ENCODE data around the gene ZNF837.

The ZNF837 gene

GRCh38 chr19:58355908-58356765, 24.7 kb downstream of the ZNF837 start:
- no peaks in the 10 kb centered on the region for H3K36me3 ChIP-seq (ENCODE audit: control insufficient read depth in 1 of 2, insufficient read depth in 2 of 2, low read length in 2 of 2)
- no peak overlapping the region for H3K14ac ChIP-seq (ENCODE audit: low read length)
- no peak overlapping the region for H3K4ac ChIP-seq (ENCODE audit: low read depth, low read length)
- H3K27ac ChIP-seq (ENCODE audit: low read depth, low read length) = no peak overlapping the region
- H4K91ac ChIP-seq (ENCODE audit: low read depth, low read length) = no peak overlapping the region
- H2AFZ ChIP-seq (ENCODE audit: insufficient read depth, low read length, poor library complexity) = no peak overlapping the region
- no peaks in the 10 kb centered on the region for H3K4me1 ChIP-seq (ENCODE audit: control insufficient read depth in 1 of 2, insufficient read depth in 2 of 2, low read length in 2 of 2)
- H2AK5ac ChIP-seq (ENCODE audit: low read length) = no peak overlapping the region
- H4K12ac ChIP-seq (ENCODE audit: low read depth, low read length) = no peak overlapping the region
- no peak overlapping the region for H3K18ac ChIP-seq (ENCODE audit: low read length)
- no peak overlapping the region for H3K23ac ChIP-seq (ENCODE audit: low read length)
- H2BK5ac ChIP-seq (ENCODE audit: low read depth, low read length, poor library complexity) = no peak overlapping the region
- no peak for DNase-seq
- H3K27me3 ChIP-seq (ENCODE audit: insufficient read depth, low read length) = no peaks in the 10 kb centered on the region
- H3K79me2 ChIP-seq (ENCODE audit: control insufficient read depth, insufficient read depth, low read length, poor library complexity) = no peaks in the 10 kb centered on the region
- H4K8ac ChIP-seq (ENCODE audit: low read depth, low read length) = no peak overlapping the region
- H2BK12ac ChIP-seq (ENCODE audit: low read length) = no peak overlapping the region
- H3K79me1 ChIP-seq (ENCODE audit: low read length) = no peaks in the 10 kb centered on the region
- no peak overlapping the region for H2BK120ac ChIP-seq (ENCODE audit: insufficient read depth, low read length, poor library complexity)
- H3K9ac ChIP-seq (ENCODE audit: low read length) = no peak overlapping the region
- H3K9me3 ChIP-seq (ENCODE audit: insufficient read depth, low read depth, low read length) = peaks cover 2% of the 10 kb centered on the region
- no CpG with 5 or more reads among the region's 94 CpGs for WGBS (ENCODE audit: extremely low coverage, insufficient coverage, insufficient read length)
- no peak overlapping the region for H3K4me2 ChIP-seq (ENCODE audit: low read length)
- no peak overlapping the region for H3K4me3 ChIP-seq (ENCODE audit: low read depth, low read length)

GRCh38 chr19:58355215-58355796, 25.5 kb downstream of the ZNF837 start:
- no peaks in the 10 kb centered on the region for H3K4me1 ChIP-seq (ENCODE audit: control insufficient read depth in 1 of 2, insufficient read depth in 2 of 2, low read length in 2 of 2)
- no peak overlapping the region for H2BK5ac ChIP-seq (ENCODE audit: low read depth, low read length, poor library complexity)
- H2BK120ac ChIP-seq (ENCODE audit: insufficient read depth, low read length, poor library complexity) = no peak overlapping the region
- H3K4me2 ChIP-seq (ENCODE audit: low read length) = no peak overlapping the region
- no peak overlapping the region for H3K9ac ChIP-seq (ENCODE audit: low read length)
- H2AFZ ChIP-seq (ENCODE audit: insufficient read depth, low read length, poor library complexity) = no peak overlapping the region
- no peak overlapping the region for H3K14ac ChIP-seq (ENCODE audit: low read length)
- H3K79me1 ChIP-seq (ENCODE audit: low read length) = no peaks in the 10 kb centered on the region
- H3K27ac ChIP-seq (ENCODE audit: low read depth, low read length) = no peak overlapping the region
- H3K4me3 ChIP-seq (ENCODE audit: low read depth, low read length) = no peak overlapping the region
- H4K91ac ChIP-seq (ENCODE audit: low read depth, low read length) = no peak overlapping the region
- no peak for DNase-seq
- H4K8ac ChIP-seq (ENCODE audit: low read depth, low read length) = no peak overlapping the region
- H3K9me3 ChIP-seq (ENCODE audit: insufficient read depth, low read depth, low read length) = peaks cover 2% of the 10 kb centered on the region
- no peak overlapping the region for H4K12ac ChIP-seq (ENCODE audit: low read depth, low read length)
- H2BK12ac ChIP-seq (ENCODE audit: low read length) = no peak overlapping the region
- no CpG with 5 or more reads among the region's 10 CpGs for WGBS (ENCODE audit: extremely low coverage, insufficient coverage, insufficient read length)
- no peak overlapping the region for H3K23ac ChIP-seq (ENCODE audit: low read length)
- no peaks in the 10 kb centered on the region for H3K79me2 ChIP-seq (ENCODE audit: control insufficient read depth, insufficient read depth, low read length, poor library complexity)
- H2AK5ac ChIP-seq (ENCODE audit: low read length) = no peak overlapping the region
- no peaks in the 10 kb centered on the region for H3K27me3 ChIP-seq (ENCODE audit: insufficient read depth, low read length)
- no peak overlapping the region for H3K18ac ChIP-seq (ENCODE audit: low read length)
- no peak overlapping the region for H3K4ac ChIP-seq (ENCODE audit: low read depth, low read length)
- H3K36me3 ChIP-seq (ENCODE audit: control insufficient read depth in 1 of 2, insufficient read depth in 2 of 2, low read length in 2 of 2) = no peaks in the 10 kb centered on the region

GRCh38 chr19:58354478-58355030, 26.3 kb downstream of the ZNF837 start:
- no peak overlapping the region for H3K27ac ChIP-seq (ENCODE audit: low read depth, low read length)
- DNase-seq = no peak
- no peak overlapping the region for H4K8ac ChIP-seq (ENCODE audit: low read depth, low read length)
- no CpG with 5 or more reads among the region's 6 CpGs for WGBS (ENCODE audit: extremely low coverage, insufficient coverage, insufficient read length)
- no peaks in the 10 kb centered on the region for H3K4me1 ChIP-seq (ENCODE audit: control insufficient read depth in 1 of 2, insufficient read depth in 2 of 2, low read length in 2 of 2)
- no peak overlapping the region for H2BK12ac ChIP-seq (ENCODE audit: low read length)
- H2AK5ac ChIP-seq (ENCODE audit: low read length) = no peak overlapping the region
- no peaks in the 10 kb centered on the region for H3K36me3 ChIP-seq (ENCODE audit: control insufficient read depth in 1 of 2, insufficient read depth in 2 of 2, low read length in 2 of 2)
- no peaks in the 10 kb centered on the region for H3K79me2 ChIP-seq (ENCODE audit: control insufficient read depth, insufficient read depth, low read length, poor library complexity)
- no peak overlapping the region for H3K4ac ChIP-seq (ENCODE audit: low read depth, low read length)
- no peak overlapping the region for H3K4me3 ChIP-seq (ENCODE audit: low read depth, low read length)
- no peak overlapping the region for H3K9ac ChIP-seq (ENCODE audit: low read length)
- H2BK5ac ChIP-seq (ENCODE audit: low read depth, low read length, poor library complexity) = no peak overlapping the region
- no peak overlapping the region for H3K18ac ChIP-seq (ENCODE audit: low read length)
- no peaks in the 10 kb centered on the region for H3K27me3 ChIP-seq (ENCODE audit: insufficient read depth, low read length)
- no peak overlapping the region for H3K23ac ChIP-seq (ENCODE audit: low read length)
- no peak overlapping the region for H2AFZ ChIP-seq (ENCODE audit: insufficient read depth, low read length, poor library complexity)
- no peak overlapping the region for H2BK120ac ChIP-seq (ENCODE audit: insufficient read depth, low read length, poor library complexity)
- no peak overlapping the region for H4K12ac ChIP-seq (ENCODE audit: low read depth, low read length)
- no peak overlapping the region for H4K91ac ChIP-seq (ENCODE audit: low read depth, low read length)
- no peak overlapping the region for H3K14ac ChIP-seq (ENCODE audit: low read length)
- no peaks in the 10 kb centered on the region for H3K79me1 ChIP-seq (ENCODE audit: low read length)
- H3K9me3 ChIP-seq (ENCODE audit: insufficient read depth, low read depth, low read length) = peaks cover 2% of the 10 kb centered on the region
- no peak overlapping the region for H3K4me2 ChIP-seq (ENCODE audit: low read length)

- no peak overlapping the region for H4K8ac ChIP-seq (ENCODE audit: low read depth, low read length)
Measured at GRCh38 chr19:58353717-58354477, 26.9 kb downstream of the ZNF837 start.

More at GRCh38 chr19:58353717-58354477, 26.9 kb downstream of the ZNF837 start:
- Histone ChIP-seq H4K12ac (ENCODE audit: low read depth, low read length) (no peak overlapping the region), H3K14ac (ENCODE audit: low read length) (no peak overlapping the region), H3K4me3 (ENCODE audit: low read depth, low read length) (no peak overlapping the region), H3K4me1 (ENCODE audit: control insufficient read depth in 1 of 2, insufficient read depth in 2 of 2, low read length in 2 of 2) (no peaks in the 10 kb centered on the region), H2BK12ac (ENCODE audit: low read length) (no peak overlapping the region), H2BK5ac (ENCODE audit: low read depth, low read length, poor library complexity) (no peak overlapping the region), H3K36me3 (ENCODE audit: control insufficient read depth in 1 of 2, insufficient read depth in 2 of 2, low read length in 2 of 2) (no peaks in the 10 kb centered on the region), H3K79me2 (ENCODE audit: control insufficient read depth, insufficient read depth, low read length, poor library complexity) (no peaks in the 10 kb centered on the region), H3K79me1 (ENCODE audit: low read length) (no peaks in the 10 kb centered on the region), H3K9ac (ENCODE audit: low read length) (no peak overlapping the region), H3K27me3 (ENCODE audit: insufficient read depth, low read length) (no peaks in the 10 kb centered on the region), H2BK120ac (ENCODE audit: insufficient read depth, low read length, poor library complexity) (no peak overlapping the region), H2AK5ac (ENCODE audit: low read length) (no peak overlapping the region), H2AFZ (ENCODE audit: insufficient read depth, low read length, poor library complexity) (no peak overlapping the region), H3K27ac (ENCODE audit: low read depth, low read length) (no peak overlapping the region), H4K91ac (ENCODE audit: low read depth, low read length) (no peak overlapping the region), H3K23ac (ENCODE audit: low read length) (no peak overlapping the region), H3K4me2 (ENCODE audit: low read length) (no peak overlapping the region), H3K18ac (ENCODE audit: low read length) (no peak overlapping the region), H3K9me3 (ENCODE audit: insufficient read depth, low read depth, low read length) (peaks cover 2% of the 10 kb centered on the region), H3K4ac (ENCODE audit: low read depth, low read length) (no peak overlapping the region)
- no peak for DNase-seq
- WGBS (ENCODE audit: extremely low coverage, insufficient coverage, insufficient read length) = no CpG with 5 or more reads among the region's 15 CpGs
